Heart right ventricle (tissue), 16 donors: Measurements from ENCODE around the gene RNF113B. TPM values are rescaled to one million over a fixed set of nuclear protein-coding genes. Genes with fewer than 3 reads are reported as not detected.

Source experiments
- ATAC-seq, 8 donors: fragments of 200-7000 bp; cut with Tn5 transposase; one replicate each; pipeline ENCODE4 v1.9.1; 2020; ENCODE audit warnings: mild to moderate bottlenecking in 8 of 8, moderate library complexity in 8 of 8, moderate number of reproducible peaks in 1 of 8
- DNase-seq, 2 donors: peaks; one replicate each; pipeline ENCODE4 v3.0.0-alpha.2; 2020
- H3K27ac ChIP-seq, 10 donors: fragments of 200-600 bp; sonication (generic) in 2 of 10; one replicate each; pipeline versions ENCODE4 v1.5.0 to v1.8.0; 2020 to 2022; ENCODE audit warnings: mild to moderate bottlenecking in 3 of 10
- H3K27me3 ChIP-seq, 7 donors: fragments of 200-600 bp; one replicate each; pipeline ENCODE4 v1.8.0; 2021 to 2022; ENCODE audit warnings: mild to moderate bottlenecking in 2 of 7
- H3K36me3 ChIP-seq, 9 donors: fragments of 200-600 bp; sonication (generic) in 1 of 9; one replicate each; pipeline versions ENCODE4 v1.5.0 to v1.8.0; 2020 to 2022; ENCODE audit warnings: mild to moderate bottlenecking in 2 of 9
- H3K4me1 ChIP-seq, 9 donors: fragments of 200-600 bp; sonication (generic) in 1 of 9; one replicate each; pipeline versions ENCODE4 v1.5.0 to v1.8.0; 2020 to 2022; ENCODE audit warnings: mild to moderate bottlenecking in 4 of 9
- H3K4me3 ChIP-seq, 10 donors: fragments of 200-600 bp; sonication (generic) in 2 of 10; one replicate each; pipeline versions ENCODE4 v1.5.0 to v1.8.0; 2020 to 2022; ENCODE audit warnings: mild to moderate bottlenecking in 7 of 10, moderate library complexity in 2 of 10
- H3K9me3 ChIP-seq, 11 donors: fragments of 200-600 bp in 10 of 11; sonication (generic) in 2 of 11; one replicate each; pipeline versions ENCODE4 v1.5.0 to v1.8.0; 2013 to 2022; ENCODE audit warnings: mild to moderate bottlenecking in 2 of 11, control low read depth in 1 of 11, moderate library complexity in 1 of 11
- CTCF ChIP-seq, 9 donors: fragments of 200-600 bp; sonication (generic) in 2 of 9; IDR thresholded peaks; one replicate each; pipeline versions ENCODE4 v1.5.0 to v1.8.0; 2021 to 2022; ENCODE audit warnings: antibody characterized with exemption in 9 of 9, mild to moderate bottlenecking in 5 of 9, moderate library complexity in 1 of 9
- WGBS, 2 donors: extraction: QIAGEN DNeasy Blood & Tissue Kit; methylation state at CpG; one replicate each; pipeline ENCODE4 v1.1.7; 2013; ENCODE audit warnings: inconsistent platforms in 1 of 2; 5-methylcytosine and 5-hydroxymethylcytosine counted together
- intact Hi-C, 10 donors: fragments of 100-400 bp; cut with DNase I; formaldehyde crosslinking; loops; one replicate each; pipeline versions ENCODE4 v1.11.1 to v1.14.2; 2022
- polyA plus RNA-seq, 2 donors: library from polyadenylated mRNA; stranded (reverse); fragments of 200-250 nt; gene quantifications; one replicate each; pipeline ENCODE4 v1.2.3, GENCODE V29; 2013
- total RNA-seq, 10 donors: library from RNA; stranded (reverse); fragmentation: NEBNext Ultra II Directional in 3 of 10; extraction: Animal tissue kit (Norgen Biotek cat#: 25700) in 3 of 10; gene quantifications; one replicate each; pipeline versions ENCODE4 v1.2.1 to v1.2.4, GENCODE V29; 2021 to 2023
- donor health status: Arrhythmogenic right ventricular cardiomyopathy.
- donor health status: ischemic (EF 13 %, LVEDD 7.1; RV severe dilation, severe dysfunction).
- donor health status: healthy with polysubstance abuse.
- donor health status: DM: no; HTN: yes; CAD: no.
- donor health status: DM: no; HTN: no; CAD: no.
- donor health status: ischemic (EF 25% LVEDD 6.9; RV normal size, moderate dysfunction).
- donor health status: ischemic (EF 25% LVEDD 5.7; RV mildly dilated, moderate dysfunction).
- donor health status: healthy.
- donor health status: DM: yes; HTN: yes; CAD: no.
- donor health status: Ischemic cardiomyopathy.
- donor health status: ischemic (EF 35%, LVEDD 5.7; RV mildly dilated, moderate dysfunction).
- donor health status: nonischemic (EF 11% LVEDD 7.7; RV severe dilation, severe dysfunction).
- donor health status: DM: yes; HTN: yes; CAD: no.
- donor health status: PGD.
- donor health status: ischemic (EF 29% LVEDD 5.4; RV normal size, mild dysfunction).
- donor health status: nonischemic (EF 23%, LVEDD 6.1; RV moderate dilation, normal function).

The RNF113B gene
- total and polyA plus RNA-seq, 12 donors = not detected

GRCh38 chr13:98172590-98173422 lies 4.3 kb downstream of the RNF113B start:
- peak in 7 of 8 donors; percentile 16 to 42 (median 39) for ATAC-seq
- 37 to 39% methylated on average over 7 of the region's 7 CpGs for WGBS, 2 donors

GRCh38 chr13:98171900-98172589 lies 5.0 kb downstream of the RNF113B start:
- 17 to 18% methylated on average over 14 of the region's 14 CpGs for WGBS, 2 donors
- TF ChIP-seq CTCF (IDR thresholded peaks at IDR 0.05) = no peak
- Histone ChIP-seq H3K27ac (peak overlapping the region in 8 of 10 donors; percentile 51 to 74 (median 61)), H3K36me3 (peaks cover 0 to 8% (median 0%) of the 10 kb centered on the region in 9 donors), H3K4me3 (peak overlapping the region in 8 of 10 donors; percentile 1 to 35 (median 18)), H3K27me3 (no peaks in the 10 kb centered on the region), H3K9me3 (no peaks in the 10 kb centered on the region), H3K4me1 (peaks cover 6 to 47% (median 34%) of the 10 kb centered on the region in 9 donors)
- peak; percentile 39 to 44 for DNase-seq
- peak; percentile 36 to 79 (median 68) for ATAC-seq
- intact Hi-C loops = no loop called here

More at GRCh38 chr13:98172590-98173422, 4.3 kb downstream of the RNF113B start:
- TF ChIP-seq CTCF (IDR thresholded peaks at IDR 0.05) = no peak
- Histone ChIP-seq H3K27ac (peak overlapping the region in 8 of 10 donors; percentile 51 to 74 (median 61)), H3K36me3 (peaks cover 0 to 9% (median 0%) of the 10 kb centered on the region in 9 donors), H3K4me3 (peak overlapping the region in 6 of 10 donors; percentile 1 to 33 (median 18)), H3K9me3 (no peaks in the 10 kb centered on the region), H3K4me1 (peaks cover 6 to 47% (median 34%) of the 10 kb centered on the region in 9 donors), H3K27me3 (no peaks in the 10 kb centered on the region)
- DNase-seq = no peak
- intact Hi-C loops = no loop called here

- Histone ChIP-seq H3K4me3 (no peak overlapping the region), H3K27ac (no peak overlapping the region), H3K4me1 (peaks cover 6 to 33% (median 28%) of the 10 kb centered on the region in 9 donors), H3K36me3 (no peaks in the 10 kb centered on the region), H3K9me3 (no peaks in the 10 kb centered on the region), H3K27me3 (no peaks in the 10 kb centered on the region)
- DNase-seq = no peak
- intact Hi-C loops = no loop called here
- ATAC-seq = no peak
- WGBS, 2 donors = 79 to 83% methylated on average over 3 of the region's 3 CpGs
- no peak for TF ChIP-seq CTCF (IDR thresholded peaks at IDR 0.05)
Measured at GRCh38 chr13:98169331-98169730, 7.7 kb downstream of the RNF113B start.

- H3K36me3 ChIP-seq = peaks cover 0 to 12% (median 0%) of the 10 kb centered on the region in 9 donors
- DNase-seq (no peak), ATAC-seq (no peak)
- no peaks in the 10 kb centered on the region for H3K9me3 ChIP-seq
- H3K4me3 ChIP-seq = no peak overlapping the region
- H3K4me1 ChIP-seq = peaks cover 0 to 9% (median 0%) of the 10 kb centered on the region in 9 donors
- TF ChIP-seq CTCF (IDR thresholded peaks at IDR 0.05) = no peak
- H3K27me3 ChIP-seq = no peaks in the 10 kb centered on the region
- intact Hi-C loops = no loop called here
- WGBS, 2 donors = 97 to 98% methylated on average over 5 of the region's 5 CpGs
- no peak overlapping the region for H3K27ac ChIP-seq
Measured at GRCh38 chr13:98162935-98163334, 14.1 kb downstream of the RNF113B start.
